ENCODE results near the gene OR2A1.
"Not testable (repeated sequence)": the region's sequence is repeated elsewhere in the genome, so short reads cannot be mapped to it uniquely, and the experiment has no call there.

Gene OR2A1

DNA sequence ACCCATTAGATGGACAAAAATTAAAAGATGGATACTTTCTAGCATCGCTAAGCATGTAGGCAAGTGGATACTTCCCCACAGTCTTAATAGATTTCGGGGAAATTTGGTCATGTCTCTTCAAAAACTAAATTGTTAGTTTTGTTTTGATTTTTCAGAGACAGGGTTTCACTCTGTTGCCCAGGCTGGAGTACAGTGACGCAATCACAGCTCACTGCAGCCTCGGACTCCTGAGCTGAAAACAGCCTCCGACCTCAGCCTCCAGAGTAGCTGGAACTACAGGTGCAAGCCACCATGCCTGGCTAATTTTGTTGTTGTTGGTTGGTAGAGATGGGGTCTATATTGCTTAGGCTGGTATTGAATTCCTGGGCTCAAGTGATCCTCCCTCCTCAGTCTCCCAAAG, 13.6 kb downstream of the OR2A1 start:
- DNase-seq = not testable (repeated sequence)

DNA sequence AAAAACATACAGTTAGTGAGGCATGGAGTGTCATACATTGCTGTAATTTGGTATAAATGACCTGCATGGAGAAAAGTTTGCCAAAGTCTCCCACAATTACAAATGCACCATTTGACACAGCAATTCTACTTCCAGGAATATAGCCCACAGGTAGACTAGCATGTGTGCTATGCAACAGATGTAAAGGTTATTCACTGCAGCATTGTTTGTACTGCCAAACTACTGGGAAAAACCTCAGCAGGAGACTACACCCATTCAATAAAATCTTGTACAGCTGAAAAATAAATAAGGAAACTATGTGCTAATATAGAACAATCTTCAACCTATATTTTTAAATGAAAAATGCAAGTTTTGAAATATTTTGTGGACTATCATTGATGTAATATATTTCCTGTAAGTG, 17.8 kb downstream of the OR2A1 start:
- DNase-seq = not testable (repeated sequence)

DNA sequence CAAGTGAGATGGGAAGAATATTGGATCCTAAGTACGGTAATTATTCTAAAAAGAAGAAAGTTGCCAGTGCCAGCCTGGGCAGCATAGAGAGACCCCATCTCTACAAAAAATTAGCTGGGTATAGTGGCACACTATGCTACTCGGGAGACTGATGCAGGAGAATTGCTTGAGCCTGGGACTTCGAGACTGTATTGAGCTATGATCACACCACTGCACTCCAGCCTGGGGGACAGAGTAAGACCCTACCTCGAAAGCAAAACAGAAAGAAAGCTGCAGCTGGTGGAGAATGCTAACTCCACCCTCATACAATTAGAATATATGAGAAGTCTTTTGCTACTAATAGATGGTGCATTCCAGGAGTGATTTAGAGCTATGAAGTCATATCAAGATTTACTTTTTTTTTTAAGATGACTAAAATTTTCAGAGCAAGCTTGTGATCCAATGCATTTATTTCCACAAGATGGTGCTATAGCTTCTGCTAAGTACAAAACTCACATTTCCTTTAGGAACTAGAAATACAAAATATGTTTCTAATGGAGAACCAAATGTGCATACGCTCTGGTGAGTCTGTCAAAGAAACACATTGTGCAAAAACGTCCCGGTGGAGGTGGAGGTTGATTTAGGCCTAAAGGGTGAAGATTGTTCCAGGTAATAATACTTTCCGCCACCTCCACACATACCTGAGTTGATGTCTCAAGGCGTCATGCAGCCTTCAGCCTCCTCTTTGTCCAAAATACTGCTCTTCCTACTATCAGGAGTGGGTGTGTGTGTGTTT, 19.2 kb downstream of the OR2A1 start:
- DNase-seq = not testable (repeated sequence)

DNA sequence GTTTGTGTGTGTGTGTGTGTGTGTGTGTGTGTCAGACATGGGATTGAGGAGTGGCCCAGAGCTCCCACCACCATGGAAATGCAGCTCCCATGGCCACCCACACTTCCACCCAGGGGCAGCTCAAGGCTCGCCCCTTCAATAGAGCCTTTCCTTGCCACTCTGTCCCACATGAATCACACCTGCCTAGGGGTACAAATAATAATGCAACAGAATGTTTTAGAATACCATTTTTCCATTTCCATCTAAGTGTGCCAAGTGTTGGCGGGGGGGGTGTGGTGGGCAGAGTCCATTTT, 19.7 kb downstream of the OR2A1 start:
- DNase-seq = not testable (repeated sequence)

DNA sequence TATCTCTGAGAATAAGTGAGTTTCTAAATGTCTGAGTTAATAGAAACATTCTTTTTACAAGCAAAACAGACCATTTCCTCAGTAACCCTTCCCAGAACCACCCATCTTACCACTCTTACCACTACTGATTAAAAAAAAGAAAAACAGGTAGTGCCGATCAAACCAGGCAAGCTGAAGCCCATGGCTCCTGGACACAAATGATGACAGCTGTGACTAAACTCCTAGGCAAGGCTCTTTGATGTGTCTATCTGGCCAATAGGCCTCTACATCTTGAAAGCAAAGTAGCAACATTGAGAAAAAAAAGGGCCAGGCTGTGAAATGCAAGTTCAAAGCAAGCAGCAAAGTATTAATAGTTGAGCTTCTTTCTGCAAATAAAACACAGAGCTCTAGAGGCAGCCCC, 36.4 kb downstream of the OR2A1 start:
- not testable (repeated sequence) for DNase-seq

DNA sequence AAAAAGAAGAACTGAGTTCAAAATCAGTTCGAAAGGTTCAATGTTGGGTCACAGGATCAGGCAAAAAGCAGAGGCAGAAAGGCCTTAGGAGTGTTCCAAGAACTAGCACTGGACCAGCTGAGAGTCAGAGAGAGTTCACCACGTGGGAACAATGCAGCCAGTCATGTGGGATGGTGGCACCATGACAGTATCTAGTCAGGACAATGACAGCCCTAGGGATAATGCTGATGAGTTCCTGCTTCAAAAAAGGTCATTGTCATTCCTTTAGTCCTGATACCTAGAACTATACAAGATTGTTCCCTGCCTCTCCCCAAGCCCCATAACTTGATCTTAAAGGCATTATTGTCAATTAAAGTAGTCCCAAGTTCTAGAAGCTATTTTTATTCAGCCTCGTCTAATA, 39.4 kb downstream of the OR2A1 start:
- not testable (repeated sequence) for DNase-seq

DNA sequence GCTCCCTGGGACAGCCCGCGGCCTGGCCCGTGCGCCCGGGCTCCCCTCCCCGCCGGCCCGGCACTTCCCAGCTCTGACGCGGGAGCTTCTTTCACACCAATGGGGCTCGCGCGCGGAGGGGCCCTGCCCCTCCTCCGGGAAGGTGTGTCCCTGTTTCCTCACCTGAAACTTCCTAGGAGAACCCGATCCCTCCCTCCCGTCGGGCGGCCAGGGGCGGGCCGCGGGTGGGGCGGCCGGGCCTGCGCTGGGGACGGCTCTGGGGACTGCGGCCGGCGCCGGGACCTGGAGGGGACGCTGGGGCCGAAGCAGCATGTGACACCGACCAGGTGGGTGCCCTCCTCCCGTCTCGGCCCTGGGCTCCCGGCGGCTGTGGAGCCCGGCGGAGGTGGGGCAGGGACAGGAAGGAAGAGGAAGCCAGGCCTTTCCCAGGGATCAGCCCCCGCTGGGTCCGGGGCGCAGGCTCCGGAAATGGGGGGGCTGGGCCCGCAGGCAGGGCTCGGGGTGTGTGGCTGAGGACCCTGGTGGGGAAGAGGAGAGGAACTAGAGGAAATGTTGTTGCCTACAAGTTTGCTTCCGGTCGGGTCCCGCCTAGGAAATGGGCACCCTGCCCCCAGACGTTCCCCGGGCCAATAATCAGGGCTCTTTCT, 43.1 kb downstream of the OR2A1 start, which contains the start of gene ARHGEF5:
Gene ARHGEF5 (plus strand): TSS at position 227 of the 647 bp plus-strand sequence. CDS start 7,268 bp downstream, outside the sequence.
- DNase-seq = not testable (repeated sequence)

DNA sequence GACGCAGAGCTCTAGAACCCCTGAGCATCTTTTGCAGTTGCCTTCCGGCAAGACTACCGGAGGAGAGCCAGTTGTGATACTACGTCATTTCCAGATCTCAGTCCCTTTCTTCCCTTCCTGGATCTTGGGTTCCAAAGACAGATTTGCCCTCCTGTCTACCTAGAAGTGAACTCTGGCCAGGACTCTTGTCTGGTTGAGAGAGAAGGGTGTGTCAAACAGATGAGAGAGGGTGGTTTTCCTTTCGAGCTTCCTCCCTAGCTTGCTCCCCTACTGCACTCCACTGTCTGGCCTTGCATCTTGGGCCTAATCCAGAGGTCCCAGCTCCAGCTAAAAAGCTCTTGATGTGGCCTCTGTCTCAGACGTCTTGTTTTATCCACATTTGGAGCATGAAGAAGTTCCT, 44.0 kb downstream of the OR2A1 start:
- DNase-seq = not testable (repeated sequence)

DNA sequence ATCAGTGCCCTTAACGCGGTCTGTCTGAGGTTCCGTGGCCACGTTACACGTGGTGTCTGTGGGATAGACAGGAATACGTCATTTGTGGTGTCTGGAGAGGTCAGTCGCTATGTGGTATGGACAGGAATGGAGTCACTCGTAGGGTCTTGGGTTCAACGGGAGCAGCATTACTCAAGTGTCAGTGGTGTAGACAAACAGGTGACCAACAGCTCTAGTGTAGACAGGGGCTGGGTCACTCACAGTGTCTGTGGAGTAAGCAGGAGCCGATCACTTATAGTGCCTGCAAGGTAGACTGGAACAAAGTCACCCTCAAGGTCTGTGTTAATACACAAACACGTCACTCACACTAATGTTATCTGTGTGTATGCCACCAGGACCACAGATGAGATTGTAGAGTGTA, 44.6 kb downstream of the OR2A1 start:
- DNase-seq = not testable (repeated sequence)

DNA sequence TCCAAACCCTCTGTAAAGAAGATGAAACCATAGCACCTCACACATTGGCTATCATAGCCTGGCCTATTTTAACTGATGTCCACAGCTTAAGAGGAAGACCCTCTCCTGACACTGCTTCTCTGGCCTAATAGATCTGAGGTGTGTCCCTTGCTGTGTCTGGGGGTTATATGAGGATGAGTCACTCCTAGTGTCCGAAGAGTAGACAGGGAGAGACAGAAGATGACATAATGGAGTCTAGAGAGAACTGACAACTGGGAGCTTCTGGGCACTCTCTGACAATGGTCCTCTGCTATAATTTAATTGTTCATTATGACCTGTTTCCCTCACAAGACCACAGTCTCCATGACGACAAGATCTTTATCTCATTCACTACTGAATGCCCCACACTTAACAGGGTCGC, 49.8 kb downstream of the OR2A1 start:
- not testable (repeated sequence) for DNase-seq

DNA sequence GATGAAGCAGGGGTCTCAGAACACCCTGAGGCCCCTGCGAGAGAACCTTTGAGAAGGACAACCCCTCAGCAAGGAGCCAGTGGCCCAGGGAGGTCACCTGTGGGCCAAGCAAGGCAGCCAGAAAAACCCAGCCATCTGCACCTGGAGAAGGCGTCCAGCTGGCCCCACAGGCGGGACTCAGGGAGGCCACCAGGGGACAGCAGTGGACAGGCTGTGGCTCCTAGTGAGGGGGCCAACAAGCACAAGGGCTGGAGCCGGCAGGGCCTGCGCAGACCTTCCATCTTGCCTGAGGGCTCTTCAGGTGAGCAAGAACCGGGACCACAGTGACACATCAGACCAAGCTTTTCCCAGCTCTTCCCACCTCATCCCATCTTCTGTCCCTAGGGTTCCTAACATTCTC, 53.3 kb downstream of the OR2A1 start:
- DNase-seq = not testable (repeated sequence)

DNA sequence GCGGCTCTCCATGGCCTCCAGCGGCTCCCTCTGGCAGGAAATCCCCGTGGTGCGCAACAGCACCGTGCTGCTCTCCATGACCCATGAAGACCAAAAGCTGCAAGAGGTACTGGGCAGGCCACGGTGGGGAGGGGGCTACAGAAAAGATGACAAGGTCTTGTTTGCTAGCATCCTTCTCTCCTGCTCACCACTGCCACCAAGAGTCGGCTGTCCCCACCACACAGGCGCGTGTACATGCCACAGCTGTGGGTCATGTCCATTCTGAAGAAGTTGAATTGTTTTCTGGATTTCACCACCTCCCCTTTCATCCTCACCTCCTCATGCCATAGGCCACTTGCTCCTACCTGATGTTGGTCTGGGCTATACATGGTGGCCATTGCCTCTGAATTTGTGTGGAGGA, 55.0 kb downstream of the OR2A1 start:
- DNase-seq = not testable (repeated sequence)

DNA sequence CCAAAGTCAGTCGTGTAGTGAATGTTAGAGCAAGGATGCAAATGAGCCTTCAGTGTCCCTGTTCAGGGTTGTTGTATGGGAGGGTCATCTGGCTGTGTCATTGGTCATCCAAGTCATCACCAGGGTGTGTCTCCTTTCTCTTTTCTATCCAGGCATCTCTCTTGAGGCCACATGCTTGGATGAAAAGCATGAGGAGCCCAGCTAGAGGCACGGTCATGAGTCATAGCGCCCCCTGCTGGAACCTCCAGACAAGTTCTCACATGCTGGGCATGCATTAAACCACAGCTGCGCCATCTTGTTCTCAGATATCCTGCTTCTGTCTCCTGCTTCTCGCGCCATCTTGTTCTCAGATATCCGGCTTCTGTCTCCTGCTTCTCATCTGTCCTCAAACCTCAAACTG, 57.0 kb downstream of the OR2A1 start:
- not testable (repeated sequence) for DNase-seq
